ENCODE results near the gene SHBG.
"Not testable (repeated sequence)": the region's sequence is repeated elsewhere in the genome, so short reads cannot be mapped to it uniquely, and the experiment has no call there.

The SHBG gene, protein sequence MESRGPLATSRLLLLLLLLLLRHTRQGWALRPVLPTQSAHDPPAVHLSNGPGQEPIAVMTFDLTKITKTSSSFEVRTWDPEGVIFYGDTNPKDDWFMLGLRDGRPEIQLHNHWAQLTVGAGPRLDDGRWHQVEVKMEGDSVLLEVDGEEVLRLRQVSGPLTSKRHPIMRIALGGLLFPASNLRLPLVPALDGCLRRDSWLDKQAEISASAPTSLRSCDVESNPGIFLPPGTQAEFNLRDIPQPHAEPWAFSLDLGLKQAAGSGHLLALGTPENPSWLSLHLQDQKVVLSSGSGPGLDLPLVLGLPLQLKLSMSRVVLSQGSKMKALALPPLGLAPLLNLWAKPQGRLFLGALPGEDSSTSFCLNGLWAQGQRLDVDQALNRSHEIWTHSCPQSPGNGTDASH

GRCh38 chr17:7629939-7630571, at the start of gene SHBG:
Gene SHBG (plus strand): TSS chr17:7630135. CDS start chr17:7630173, 38 bp downstream.
- DNase-seq, result no peak

DNA sequence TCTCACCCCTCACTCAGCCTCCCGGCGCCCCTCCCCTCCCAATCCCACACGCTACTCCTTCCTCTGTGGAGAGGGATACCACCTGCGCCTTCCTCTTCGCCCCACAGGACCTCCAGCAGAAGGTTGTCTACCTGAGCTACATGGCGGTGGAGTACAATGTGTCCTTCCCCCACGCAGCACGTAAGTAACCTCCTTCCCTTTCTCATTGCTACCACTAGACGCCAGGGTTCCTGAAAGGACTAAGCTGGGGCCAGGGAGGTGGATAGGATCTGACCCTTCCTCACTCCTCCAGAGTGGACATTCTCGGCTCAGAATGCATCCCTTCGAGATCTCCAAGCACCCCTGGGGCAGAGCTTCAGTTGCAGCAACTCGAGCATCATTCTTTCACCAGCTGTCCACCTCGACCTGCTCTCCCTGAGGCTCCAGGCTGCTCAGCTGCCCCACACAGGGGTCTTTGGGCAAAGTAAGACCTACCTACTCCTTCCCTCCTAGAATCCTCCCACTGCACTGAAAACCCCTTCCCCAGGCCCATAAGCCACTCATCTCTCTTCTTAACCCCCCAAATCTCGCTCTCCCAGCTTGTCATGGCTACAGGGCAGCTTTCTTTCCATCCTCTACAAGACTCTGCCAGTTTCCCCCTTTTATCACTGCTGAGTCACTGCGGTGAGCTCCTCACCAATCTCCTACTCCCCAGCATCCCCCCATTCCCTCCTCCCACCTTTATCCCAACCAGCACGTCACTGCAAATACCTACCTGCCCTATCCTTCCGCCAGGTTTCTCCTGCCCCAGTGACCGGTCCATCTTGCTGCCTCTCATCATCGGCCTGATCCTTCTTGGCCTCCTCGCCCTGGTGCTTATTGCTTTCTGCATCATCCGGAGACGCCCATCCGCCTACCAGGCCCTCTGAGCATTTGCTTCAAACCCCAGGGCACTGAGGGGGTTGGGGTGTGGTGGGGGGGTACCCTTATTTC, 49.0 kb upstream of the SHBG start:
- no peak for DNase-seq

DNA sequence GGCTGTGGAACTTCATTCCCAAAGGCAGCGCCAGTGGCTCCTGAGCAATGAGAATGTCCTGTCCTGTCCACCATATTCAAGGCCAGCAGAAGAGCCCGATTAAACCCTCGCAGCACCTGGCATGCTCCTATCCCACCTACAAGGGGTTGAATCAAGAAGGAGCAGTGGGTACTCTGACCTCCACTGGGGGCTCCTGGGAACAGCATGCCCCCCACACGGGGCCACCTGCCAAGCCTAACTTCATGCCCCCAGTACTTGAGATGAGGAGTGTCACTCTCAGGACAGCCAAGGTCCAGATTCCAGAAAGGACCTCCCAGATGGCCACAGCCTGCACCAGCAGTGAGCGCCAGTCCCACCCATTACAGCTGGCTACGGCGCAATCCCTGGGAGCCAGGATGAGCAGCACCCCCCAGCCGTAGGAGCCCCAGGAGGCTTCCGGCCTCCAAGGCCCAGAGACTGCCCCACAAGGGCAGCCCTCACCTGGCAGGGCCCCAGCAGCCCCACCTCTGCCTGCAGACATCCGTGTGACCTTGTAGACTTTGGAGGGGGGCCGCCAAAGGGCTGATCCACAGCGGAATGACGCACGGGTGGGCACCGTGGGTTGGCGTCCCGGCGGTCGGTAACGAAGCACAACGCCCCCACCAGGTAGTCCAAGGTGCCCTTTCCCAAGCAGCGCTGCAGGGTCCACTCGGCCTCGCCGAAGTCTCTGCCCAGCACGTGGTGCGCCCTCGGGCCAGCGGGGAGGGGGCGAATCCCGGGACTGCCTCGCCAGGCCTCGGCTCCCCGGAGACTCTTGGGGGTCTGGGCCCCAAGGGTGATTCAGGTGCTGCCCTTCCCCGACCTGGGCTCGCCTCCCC, 47.3 kb upstream of the SHBG start:
- no peak for DNase-seq

- peak; percentile 86 for DNase-seq
Observed at GRCh38 chr17:7583253-7584109, 46.5 kb upstream of the SHBG start, which contains the start of gene MPDU1. Gene MPDU1 (plus strand): TSS chr17:7583852. CDS start chr17:7583863, 11 bp downstream.

DNA sequence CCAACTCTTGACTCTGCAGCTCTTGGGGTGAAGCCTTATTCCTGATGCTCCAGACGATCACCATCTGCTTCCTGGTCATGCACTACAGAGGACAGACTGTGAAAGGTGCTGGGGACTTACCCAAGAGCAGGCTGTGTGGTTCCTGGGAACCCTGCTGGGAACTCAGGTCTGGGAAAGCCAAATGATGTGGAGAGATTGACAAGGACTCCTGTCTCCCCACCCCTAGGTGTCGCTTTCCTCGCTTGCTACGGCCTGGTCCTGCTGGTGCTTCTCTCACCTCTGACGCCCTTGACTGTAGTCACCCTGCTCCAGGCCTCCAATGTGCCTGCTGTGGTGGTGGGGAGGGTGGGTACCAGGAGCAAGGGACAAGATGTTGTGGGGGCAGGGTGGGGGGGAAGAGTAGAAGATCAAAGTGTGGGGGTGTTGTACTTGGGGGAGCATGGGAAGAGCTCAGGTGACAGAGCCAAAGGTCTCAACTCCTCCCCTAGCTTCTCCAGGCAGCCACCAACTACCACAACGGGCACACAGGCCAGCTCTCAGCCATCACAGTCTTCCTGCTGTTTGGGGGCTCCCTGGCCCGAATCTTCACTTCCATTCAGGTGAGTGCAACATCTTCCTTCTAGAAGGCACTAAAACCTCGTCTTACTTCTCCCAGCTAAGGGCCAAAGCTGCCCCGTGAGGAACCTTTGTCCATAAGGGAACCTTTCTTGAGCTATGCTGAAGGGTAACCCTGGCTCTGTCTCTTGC, 43.1 kb upstream of the SHBG start:
- DNase-seq, result no peak

DNA sequence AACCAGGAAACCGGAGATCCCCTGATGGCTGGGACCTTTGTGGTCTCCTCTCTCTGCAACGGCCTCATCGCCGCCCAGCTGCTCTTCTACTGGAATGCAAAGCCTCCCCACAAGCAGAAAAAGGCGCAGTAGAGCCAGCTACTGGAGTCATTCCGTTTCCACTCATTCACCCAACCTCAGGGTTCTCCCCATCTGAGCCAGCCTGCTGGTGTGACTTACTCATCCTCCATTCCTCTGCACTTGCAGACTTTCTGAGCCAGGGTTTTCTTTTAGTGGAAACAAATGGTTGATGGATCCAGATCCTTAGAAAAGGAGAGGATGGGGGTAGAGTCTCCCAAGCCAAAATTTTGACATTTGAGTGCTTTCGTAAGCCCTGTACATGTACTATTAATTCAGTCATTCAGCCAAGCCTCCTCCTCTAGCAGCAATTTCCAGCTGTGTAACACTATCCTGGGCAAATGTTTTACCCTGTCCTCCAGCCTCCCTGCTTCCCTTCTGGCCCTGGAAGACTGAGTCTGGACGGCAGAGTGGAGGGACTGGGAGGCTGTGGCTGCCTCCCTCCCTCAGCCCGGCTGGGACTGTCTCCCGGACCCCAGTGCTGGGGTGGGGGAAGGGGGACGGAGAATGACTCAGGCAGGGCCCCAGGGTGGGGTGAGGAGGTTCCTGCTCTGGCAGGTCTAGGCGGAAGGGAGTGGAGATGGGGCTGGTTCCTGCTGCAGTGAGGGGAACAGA, 42.3 kb upstream of the SHBG start:
- no peak for DNase-seq

DNA sequence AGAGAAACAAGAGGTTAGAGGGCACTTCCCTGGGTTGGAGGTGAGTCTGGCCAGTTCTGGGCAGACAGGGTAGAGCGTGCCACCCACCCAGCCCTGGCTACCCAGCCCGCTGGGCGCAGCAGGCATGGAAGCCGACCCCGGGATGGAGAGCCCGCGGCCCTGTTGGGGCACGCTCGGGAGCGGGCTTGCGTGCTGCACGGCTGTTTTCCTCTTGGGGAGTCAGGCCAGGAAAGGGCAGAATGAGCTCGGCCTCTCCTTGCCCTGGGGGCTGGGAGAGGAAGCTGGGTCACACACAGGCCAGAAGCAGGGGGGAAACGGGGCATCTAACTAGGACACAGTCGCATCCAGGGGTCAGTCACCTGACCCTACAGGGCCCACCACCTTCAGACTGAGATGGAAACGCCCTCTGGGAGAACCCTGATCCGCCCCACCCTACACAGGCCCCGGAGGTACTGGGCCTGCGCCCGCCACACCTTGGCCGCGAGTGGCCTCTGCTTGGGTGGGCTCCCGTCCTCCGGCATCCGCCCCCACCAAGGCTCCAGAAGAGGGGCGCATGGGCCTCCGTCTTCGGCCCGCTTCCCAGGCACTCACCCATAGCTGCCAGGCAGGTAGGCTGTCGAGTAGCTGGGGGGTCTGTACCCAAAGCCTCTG, 41.3 kb upstream of the SHBG start:
- no peak for DNase-seq

- no peak for DNase-seq
Observed at GRCh38 chr17:7589204-7589868, 40.6 kb upstream of the SHBG start.

DNA sequence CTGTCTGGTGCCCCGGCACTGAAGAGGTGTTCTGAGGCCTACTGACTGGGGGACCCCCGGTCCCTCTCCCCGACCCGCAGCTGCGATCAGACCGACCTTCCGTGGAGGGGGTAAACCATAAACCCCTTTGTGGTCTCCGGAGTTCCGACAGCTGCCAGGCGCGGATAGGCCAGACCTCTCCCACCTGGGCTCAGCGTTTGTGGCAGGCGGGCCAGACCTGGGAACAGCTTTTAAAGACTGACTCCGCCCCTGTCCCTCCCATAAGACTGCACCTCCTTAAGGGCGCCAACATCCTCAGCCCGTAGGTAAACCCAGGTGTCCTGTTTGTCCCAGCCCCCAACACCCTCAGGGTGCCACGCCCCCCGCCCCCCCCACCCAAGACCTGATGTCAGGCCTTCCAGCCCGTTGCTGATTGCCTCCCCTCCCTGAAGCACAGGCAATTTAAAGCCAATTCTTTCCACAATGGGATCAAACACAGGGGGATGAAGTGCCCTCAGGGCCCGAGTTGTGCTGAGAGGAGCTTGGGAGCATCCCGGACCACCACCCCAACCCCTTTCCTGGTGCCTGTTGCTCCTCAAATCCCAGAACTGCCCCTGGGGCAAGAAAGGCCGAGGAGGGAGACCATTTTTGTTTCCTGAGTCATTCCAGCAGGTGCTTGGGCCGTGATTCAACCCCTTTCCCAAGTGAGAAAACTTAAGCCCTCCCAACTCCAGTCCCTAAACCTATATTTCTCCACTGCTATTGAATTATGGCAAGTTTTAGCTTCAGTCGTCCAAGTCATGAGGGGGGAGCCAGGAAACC, 39.8 kb upstream of the SHBG start, which contains the start of gene SOX15:
SOX15 (minus strand) TSS at position 204 of the 801 bp plus-strand sequence. CDS start 418 bp downstream, outside the sequence.
- no peak for DNase-seq

DNA sequence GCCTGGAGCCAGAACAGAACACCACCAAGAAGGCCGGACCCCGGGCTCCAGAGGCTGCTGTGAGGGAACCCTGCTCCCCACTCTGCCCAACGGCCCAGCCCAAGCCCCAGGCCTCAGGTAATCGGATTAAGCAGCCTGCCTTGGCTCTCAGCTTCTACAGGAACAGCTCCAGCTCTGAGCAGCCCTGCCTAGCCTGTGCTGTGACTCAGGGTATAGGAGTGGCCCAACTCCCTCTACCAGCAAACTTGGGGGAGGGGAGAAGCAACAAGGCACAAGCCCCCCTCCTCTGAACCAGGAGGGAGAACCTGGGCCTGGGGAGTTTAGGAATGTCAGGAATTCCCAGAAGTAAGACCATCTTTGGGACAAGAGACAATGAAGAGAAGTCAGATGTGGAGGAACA, 39.2 kb upstream of the SHBG start:
- DNase-seq, result no peak

DNA sequence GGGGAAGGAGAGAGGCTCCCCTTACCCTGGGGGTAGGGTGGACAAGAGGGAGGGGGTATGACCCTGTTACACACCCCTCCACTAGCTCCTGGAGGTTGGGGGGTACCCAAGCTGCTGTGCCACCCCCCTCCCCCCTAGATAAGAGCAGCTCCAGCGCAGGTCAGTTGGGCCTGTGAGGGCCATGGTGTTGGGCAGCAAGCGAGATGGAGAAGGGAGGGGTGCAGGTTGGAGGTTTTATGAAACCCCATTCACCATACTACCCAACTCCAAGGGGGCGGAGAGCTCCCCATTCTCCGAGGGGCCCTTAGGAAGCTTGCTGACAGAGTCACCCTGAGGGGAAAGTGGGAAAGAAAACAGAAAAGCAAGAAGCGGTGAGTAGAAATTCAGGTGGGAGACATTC, 38.3 kb upstream of the SHBG start:
- DNase-seq, result no peak

DNA sequence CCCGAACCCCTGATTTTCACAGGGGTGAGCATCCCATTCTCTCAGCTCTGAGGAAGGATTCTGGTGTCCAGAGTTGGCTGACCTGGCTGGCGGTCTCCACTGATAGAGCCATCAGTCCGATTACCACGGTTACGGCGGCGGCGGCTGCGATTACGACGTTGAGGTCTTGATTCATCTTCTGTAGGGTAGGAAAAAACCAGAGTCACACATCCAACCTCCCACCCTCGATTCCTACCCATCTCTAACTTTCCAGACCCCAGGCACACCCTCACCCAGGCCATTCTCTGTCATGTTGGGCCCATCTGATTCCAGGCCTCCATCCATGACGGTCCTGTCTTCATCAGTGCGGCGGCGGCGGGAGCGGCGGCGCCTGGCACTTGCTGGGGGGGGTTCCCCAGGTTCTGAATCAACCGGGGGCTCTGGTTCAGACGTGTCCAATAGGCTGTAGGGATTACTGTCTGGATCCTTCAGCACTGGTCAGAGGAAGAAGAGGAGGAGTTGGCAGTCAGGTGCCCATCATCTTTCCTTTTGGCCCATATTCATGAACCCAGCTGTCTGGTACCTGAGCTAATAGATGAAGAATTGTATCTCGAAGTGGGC, 37.4 kb upstream of the SHBG start:
- no peak for DNase-seq

DNA sequence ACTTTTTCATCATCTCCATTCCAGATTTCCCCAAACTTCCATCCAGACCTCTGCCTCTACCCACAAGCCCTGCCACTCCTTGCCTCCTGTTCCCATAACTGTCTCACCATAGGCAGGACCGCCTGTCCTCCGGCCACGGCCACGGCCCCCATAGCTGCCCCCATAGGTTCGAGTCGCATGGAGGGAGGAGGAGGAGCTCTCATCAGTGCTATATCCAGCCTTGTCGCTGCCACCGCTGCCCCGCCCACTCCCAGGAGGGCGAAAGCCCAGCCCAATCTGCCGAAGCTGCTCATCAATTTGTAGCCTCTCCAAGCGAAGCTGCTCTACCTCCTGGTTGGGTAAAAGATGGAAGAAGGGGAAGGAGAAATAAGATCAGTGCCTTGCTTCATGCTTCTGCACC, 36.6 kb upstream of the SHBG start:
- no peak for DNase-seq

GRCh38 chr17:7597561-7597960, 32.4 kb upstream of the SHBG start:
- DNase-seq, result not testable (repeated sequence)

DNA sequence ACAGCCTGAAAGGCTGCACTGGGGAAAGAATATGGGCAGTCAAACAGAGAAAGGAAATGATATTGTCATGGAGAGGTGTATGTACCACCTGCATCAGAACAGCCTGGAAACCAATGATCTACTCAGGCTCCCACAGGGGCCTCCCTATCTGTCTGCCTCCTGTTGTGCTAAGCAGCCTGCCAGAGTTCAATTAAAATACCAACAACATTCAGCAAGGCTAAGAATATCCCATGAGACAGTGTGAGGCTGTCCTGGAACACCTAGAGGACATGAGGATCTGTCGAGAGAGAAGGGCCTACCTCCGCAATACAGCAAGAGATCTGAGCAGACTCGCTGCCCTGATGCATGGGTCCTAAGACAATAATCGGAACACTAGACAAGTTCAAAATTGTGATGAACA, 23.7 kb upstream of the SHBG start:
- DNase-seq, result no peak

- no peak for DNase-seq
Observed at GRCh38 chr17:7610641-7611040, 19.3 kb upstream of the SHBG start.

DNA sequence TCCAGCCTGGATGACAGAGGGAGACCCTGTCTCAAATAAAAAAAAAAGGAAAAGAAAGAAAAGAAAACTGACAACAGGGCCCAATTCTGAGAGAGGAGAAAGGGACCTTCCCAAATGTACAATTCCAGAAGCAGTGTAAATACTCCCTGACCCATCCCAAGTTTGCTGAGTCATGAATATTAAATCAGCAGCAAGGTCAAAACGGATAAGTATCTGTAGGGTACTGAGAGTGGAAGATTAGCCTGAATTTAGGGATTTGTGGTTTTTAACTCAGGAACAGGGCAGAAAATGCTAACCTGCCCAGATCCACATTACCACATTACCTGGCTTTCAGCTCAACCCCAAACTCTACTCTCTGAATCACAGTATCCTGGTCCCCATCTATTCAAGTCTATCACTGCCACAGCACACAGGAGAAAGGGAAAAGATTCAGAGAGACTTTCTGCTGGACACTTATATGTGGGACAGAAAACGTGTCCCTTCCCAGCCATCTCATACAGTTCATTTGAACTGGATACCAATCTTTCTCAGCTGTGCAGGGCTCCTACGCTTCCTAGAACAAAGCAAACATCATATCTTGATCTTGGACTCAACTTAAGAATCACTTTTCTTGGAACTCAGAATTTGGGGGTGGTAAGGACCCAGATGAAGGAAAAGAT, 18.2 kb upstream of the SHBG start:
- DNase-seq, result no peak
